Measurements from ENCODE around the gene NFIA.

Gene NFIA

DNA sequence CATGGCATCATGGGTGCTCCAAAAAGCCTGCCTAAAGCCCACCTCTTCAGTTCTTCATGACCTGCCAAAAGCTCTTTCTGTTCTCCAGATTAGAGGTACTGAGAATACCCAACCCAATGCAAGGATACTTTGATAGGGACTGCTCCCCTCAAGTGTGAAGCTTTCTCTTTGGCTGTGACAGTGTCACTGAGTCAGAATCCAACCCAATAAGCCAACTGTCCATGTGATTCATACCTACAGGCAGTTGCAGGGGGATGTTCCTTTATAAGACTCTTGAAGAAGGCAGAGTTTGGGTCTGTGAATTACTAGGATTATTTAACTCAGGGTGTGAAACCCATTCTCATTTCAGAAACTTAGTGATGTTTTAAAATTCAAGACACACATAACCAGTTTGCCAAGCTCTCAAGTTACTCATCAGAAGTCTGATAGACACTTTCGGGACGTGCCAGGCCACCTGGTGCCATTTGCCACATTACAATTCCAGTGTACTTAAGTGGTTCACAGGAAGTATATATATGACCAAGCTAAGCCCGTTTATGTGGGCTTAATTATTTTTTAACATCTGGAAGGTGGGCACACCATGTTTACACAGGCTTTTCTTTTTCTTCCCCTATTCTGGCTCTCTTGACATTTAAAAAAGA, 265.8 kb downstream of the NFIA start:
- DNase-seq: no peak

DNA sequence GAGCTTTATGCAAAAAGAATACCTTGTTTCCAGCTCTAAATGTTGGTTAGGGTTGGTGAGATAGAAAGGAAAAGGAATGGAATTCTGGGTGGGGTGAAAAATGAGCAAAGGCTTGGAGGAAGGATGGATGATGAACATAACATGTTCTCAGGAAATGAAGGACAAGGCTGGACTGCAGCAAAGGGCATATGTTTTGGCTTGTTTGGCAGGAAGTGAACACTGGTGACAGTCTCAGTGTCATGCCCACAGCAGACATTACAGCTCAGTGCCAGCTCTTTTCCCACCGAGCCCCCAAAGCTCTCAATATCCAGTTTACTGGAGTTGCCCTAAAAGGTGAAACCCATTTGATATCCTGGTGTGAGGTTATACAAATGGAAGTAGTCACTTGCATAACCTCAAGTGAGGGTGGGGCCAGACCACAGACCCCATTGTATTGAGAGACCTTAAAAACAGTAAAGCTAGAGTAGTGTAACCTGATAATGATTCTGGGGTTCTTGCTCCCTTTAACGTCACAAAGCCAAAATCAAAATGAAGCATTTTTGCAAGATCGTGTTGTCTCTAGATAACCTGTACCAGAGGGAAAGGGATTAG, 270.6 kb downstream of the NFIA start:
- DNase-seq: no peak

DNA sequence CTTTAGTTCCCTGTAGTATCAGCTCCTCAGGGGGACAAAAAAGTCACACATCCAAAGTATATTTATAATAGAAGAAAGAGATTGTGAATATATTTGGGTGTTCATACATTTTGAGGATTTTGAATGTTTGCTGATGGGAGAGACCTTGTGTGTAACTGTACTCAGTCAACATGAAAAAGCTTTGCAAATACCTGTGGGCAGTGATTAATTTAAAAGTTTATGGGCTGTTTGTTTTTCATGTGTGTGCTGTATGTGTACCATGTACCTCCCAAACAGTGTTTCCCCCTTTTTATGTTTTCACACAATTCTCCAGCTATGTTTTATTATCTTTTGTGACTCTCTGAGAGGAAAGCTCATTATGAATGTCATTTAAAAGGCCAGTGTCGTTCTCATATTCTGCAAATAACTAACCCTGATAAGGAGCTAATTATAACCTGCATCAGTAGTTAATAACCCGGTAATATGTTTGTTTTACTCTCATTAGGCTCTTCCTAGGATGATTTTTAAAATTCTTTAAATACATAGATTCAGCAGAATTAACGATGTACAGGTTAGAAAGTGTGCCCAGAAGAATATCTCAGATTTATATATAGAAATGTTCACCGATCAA, 271.5 kb downstream of the NFIA start:
- DNase-seq: no peak

DNA sequence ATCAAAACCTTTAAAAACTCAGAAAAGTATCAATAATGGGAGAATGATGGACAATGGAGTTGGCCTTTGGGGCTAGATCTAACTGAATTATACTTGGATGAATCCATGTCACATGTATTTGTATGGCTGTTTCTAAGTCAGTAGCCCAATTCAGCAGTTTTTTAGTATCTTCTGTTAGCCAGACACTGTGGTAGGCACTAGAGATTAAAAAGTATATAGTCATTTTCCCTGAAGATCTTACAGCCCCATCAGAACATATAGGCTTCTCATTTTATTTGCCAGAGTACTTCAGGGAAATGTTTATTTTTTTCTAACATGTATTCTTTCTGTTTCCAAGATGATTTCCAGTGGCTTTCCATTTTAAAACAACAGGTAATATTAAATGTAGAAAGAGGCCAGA, 273.7 kb downstream of the NFIA start:
- no peak for DNase-seq

DNA sequence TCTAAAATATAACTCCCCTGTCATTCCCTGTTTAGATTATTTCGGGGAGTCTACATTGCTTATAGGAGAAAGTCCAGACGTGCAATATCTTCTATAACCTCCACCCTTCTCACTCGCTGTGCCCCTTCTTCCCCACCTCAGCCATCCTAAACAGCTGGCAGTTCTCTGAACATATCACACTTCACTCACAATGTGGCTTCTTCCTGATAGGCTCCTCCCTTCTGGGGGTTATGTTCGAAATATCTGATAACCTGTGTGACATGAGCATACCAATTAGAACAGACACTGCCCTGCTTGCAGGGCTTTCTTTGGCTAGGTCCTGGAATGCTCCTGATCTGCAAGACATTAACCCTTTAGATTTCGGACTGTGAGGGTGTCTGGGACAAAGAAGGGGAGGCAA, 274.6 kb downstream of the NFIA start:
- DNase-seq: no peak

DNA sequence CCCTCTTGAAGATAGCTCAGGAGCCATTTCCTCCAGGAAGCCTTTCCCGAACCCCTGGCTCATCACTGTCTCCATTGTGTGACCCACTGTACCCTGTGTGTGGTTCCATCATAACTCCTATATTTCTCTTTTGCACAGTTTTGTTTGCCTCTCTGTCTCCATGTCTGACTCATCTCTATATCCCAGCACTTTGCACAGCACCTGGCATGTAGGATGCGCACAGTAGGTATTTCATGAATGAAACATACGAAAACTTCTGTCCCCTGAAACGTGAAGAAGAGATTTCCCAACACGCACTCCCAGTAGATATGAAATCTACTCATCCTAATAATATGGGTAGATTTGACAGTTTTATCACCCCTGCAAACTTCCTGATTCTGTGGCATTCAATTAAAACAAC, 275.2 kb downstream of the NFIA start:
- DNase-seq: no peak

DNA sequence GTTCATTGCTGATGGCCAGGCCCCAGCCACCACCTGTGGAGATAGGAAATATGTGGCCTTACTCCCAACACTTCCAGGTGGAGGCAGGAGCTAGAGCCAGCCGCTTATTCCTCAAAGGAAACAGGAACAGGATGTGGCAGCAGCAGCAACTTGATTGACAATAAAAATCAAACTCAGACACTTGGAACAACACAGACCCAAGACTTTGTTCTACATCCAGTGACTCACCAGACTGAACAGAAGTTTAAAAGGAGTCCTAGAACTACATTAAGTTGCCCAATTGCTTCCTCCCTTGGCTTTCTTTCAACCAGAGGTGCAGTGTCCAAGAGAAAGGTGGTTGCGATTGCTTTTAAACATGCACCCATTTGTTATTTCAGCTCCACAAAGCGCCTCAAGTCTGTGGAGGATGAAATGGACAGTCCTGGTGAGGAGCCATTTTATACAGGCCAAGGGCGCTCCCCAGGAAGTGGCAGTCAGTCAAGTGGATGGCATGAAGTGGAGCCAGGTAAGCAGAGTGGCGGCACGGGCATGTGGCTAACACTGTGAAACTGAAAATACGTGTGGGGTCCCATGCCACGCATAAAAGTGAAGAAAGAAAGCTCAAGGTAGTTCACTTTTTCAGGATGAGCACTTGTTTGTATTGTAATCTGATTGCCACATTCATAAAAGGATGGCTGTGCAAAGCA, 276.6 kb downstream of the NFIA start:
- DNase-seq: no peak

DNA sequence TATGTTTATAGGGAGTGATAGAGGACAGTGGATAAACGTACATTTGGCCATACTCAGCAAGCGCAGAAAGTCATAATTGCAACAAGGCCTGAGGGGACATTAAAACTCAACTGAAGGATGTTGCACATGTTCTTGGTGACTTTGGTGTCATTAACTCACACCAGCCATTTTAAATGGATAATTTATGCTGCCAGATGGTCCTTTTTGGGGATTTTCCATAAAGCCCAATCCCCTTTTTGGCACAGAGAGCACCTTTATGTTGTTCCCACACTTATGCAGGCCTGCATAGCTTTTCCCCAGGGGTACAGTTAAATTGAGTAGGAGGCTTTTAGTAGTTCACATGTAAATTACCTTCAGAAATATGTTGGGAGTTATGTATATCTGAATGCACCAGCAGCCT, 279.6 kb downstream of the NFIA start:
- no peak for DNase-seq

DNA sequence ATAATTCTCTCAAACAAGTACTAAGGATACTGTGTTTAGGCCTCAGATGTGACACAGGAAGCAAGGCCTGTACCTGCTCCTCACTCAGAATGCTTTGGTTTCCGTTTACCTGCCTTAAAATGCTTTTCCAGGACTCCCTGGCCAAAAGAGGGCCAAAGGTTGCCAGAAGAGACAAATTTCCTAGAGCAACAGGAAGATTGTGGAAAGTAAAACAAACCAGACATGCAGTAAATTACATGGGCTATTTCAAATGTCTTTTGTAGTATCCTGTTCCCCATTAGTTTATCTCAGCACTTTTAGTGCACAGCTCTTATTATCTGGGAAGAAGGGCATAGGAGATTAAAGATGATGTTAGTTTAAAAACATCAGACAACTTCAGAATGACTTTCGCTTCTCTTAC, 280.0 kb downstream of the NFIA start:
- DNase-seq: no peak

DNA sequence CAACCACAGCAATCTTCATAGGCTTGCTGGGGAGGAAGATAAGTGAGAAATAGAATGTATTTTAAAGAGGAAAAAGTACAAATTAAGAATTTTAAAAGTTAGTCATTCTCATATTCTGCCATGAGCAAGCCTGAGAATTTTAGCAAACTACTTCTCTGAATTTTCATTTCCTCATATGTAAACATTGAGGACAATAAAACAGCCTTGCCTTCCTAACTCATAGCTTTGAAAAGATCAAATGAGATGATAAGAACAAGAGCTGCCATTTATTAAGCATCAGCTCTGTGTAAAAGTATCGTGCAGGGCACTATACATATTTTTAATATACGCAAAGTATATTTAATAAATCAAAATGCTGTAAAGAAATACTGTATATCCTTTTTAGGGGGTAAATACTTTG, 286.0 kb downstream of the NFIA start:
- DNase-seq: no peak

DNA sequence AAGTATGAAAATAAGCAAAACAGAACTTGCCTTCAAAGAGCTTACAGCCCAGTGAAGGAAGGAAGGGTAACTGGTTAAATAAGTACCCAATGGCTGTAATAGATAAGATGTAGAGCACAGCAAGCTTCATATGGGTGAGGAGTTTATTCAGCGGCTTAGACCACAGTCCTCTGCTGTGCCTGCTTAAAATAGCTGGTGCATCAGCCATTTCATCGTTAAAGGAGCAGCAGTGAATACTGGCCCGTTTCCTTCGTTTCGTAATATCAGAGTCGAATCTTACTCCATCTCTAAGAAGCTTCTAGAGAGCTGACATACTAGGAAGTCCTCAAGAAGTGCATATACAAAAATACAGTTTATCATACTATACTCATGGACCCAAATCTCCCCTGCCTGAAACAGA, 286.5 kb downstream of the NFIA start:
- no peak for DNase-seq

DNA sequence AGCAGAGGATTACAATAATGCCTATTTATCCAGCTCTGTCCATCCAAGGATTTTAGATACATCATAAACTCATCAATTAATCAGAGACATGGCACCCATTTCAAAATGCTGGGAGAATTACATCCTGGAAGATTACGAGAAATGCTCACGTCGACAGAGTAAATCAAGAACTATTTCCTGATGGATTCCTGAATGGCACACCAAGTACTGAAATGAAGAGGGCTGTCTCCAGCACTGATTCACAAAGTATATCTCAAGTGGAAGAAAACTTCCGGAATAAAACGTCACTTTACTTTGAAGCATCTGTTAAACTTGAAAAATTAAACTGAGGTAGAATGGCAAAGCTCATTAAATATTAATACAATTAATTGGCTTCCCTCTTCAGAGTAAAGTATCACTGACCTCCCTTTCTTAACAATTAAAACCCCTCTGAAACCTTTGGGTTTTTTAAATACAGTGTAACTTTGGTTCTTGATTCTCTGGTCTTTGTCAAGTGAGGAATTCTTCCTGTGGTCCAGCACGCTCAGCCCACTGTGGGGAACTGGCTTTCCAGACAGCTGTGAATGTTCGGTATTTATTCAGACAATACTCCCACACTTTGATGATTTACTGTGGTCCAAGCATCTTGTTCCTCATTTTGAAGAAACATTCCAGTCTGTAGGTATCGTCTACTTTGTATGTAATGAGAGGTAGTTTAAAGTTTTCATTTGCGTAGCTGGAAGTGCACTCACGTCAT, 288.0 kb downstream of the NFIA start:
- DNase-seq: no peak

DNA sequence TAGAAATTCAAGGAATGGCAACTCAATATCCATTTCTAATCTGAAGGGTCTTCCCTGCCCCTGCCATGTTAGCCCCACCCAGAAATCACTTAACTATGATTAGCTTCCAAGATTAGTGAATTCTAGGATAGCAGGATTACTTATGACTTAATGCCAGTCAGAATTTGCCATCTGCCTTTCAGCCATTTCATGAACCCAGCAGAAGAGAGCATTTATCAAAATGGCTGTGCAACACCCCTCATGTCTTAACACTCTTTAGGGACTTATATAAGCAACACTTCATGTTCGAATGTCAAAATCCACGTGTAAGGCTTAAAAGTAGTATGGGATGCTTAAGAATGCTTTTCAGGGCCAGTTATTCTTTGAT, 288.5 kb downstream of the NFIA start:
- DNase-seq: no peak

DNA sequence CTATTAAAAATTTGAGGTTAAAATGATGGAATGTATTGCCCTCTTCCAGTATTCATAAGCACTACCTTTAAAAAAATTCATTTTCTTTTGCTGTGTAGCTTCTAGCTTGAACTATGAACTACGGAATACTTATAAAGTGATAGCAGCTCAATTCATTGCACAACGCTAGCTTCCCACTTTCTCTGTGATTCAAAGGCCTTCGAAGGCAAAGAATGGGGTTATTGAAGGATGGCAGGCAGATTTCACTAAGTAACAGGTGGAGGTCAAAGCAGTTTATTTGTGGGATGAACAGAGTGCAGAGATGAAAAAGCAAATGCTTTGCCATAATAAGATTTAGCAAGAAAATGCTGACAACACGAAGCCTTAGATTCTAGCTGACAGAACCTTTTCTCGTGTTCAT, 290.6 kb downstream of the NFIA start:
- no peak for DNase-seq

DNA sequence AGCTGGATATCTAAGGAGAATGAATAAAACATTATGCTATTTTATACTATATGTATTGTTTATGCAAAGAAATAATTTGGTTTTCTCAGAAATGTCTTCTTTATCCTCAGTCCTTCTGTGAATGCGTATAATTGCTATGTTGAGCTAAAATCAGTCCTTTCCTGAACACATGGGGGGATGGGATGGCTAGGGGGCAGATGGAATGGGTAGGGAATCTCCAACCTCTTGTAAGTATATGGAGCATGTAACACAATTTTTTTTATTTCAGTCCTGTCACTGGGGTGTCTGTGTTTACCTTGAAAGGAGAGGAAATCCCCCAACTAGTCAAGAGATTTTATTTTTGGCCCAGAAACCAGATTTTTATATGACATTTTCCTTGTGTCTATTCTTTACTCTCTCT, 291.8 kb downstream of the NFIA start:
- no peak for DNase-seq

DNA sequence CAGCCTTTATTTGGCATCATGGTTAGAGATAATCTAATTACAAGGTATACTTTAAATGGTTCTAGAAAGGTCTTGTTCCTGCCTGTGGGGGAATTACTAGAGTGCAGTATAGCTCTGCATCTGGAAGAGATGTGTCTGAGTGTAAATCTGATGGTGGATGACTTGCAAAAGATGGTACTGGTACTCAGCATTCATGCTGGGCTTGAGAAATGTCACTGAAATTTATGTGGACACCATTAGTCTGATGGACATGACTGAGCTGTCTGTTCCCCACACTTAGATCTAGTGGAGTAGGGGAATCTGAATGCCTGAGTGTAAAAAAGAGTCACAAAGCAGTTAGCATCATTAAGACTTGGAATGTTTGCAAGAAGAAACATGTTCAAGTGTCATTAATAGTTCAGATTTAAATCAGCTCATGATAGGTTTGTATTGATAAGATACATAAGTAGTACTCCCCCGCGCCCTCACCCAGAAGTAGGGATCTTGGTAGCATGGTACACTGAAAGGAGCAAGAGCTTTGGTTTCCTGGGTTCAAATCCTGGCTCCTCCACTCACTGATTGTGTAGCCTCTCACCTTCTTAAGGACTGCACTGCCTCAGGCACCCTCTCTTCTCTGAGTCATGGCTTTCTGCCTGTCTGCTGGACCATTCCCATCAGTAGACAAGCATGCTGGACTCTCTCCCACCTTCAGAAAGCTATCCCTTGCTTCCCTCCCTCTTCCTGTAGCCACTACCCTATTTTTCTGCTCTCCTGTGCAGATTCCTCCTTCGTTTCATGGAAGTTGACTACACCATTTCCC, 292.9 kb downstream of the NFIA start:
- DNase-seq: no peak

DNA sequence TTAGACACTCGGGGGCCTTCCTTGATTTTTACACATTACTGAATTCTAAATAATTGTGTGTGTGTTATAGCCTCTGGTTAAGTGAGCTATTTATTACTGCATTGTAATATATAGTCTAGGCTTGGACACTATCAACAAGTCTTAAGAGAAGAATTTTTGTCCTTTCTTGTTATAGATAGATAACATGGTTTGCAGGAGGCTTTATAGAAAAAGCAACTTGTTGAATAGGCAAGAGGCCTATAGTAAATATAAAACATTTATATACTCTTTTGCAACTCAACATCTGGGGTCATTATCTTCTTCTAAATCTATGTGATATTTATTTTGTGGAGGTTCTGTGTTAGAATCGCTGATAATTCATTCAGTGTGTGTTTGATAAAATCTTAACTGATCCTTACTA, 293.8 kb downstream of the NFIA start:
- DNase-seq: no peak

DNA sequence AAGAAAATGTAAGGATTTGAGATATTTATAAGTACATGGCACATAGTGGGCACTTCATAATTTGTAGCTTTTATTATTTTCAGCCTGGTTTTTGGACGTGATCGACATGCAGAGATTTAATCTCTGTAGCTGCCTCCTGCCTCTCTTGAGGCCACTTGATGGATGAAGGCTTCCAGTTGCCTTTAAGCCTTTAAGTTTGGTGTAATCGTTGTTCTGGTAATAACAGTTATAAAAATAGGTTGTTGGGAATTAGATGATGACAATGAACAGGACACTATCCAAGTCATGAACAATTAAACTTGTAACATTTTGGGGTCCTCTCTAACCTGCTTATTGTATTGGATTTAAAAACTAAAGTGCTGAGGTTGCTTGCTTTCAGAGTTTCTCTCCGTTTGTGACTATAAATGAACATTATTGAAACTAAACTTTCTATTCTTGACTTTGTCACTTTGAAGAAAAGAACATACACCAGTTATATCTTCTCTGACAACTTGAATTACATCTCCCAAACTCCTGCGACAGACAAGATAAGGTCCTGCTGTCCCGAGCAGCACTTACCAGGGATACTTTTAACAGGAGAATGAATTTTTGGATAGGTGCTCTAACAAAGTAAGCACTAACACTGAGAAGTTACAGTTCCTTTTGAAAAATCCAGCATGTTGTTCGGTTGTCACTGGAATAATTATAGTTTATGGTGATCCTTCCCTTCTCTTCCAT, 295.0 kb downstream of the NFIA start:
- DNase-seq: no peak

DNA sequence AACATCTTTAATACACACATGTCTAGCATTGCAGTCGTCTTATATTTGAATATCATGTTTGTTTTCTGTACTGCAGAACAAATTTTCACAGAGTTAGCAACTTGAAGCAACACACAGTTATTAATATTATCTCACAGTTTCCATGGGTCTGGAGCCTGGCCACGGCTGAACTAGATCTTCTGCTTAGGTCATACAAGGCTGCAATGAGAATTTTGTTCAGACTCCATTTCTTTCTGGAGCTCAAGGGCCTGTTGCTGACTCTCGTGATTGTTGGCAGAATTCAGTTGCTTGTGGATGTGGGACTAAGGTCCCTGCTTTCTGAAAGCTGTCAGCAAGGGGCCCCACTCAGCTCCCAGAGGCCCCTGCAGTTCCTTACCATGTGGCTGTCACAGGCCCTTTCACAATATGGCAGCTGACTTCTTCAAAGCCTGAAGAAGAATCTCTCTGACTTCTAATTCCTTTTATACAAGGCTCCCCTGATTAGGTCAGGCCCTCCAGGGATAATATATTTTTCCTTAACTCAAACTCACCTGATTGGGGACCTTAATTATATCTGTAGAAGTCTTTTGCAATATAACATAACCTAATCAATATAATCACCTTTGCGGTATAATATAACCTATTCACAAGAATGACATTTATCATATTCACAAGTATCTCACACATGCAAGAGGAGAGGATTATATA, 296.3 kb downstream of the NFIA start:
- no peak for DNase-seq

DNA sequence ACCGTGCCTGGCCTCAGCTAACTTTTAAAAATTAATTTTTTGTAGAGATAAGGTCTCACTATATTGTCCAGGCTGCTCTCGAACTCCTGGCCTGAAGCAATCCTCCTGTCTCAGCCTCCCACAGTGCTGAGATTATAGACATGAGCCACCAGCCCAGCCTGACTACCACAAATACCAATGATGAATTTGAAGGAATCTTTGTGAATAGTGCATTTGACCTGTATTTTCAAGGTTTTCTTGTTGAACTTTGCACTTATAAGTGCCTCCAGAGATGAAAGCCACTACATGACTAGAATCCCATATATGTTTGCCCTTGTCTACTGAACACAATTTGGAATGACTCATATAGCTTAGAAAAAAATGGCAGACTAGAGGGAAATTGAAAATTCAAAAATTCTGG, 297.3 kb downstream of the NFIA start:
- DNase-seq: no peak

DNA sequence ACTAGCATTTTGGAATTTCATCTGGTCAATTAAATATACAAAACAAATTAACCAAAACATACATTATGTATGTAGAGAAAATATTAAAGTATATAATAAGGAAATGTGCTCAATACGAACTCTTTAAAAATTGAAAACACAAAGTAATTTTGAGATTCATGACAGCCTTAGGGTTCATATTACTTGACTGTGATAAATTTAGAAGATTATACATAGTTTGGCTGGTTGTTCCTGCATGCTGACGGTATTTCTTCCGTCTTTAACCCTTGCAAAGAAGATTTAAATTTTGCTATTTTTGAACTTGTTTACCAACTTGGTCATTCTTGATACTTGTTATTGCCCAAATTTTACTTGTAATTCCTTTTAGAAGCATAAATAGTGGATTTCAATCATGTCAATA, 298.2 kb downstream of the NFIA start:
- no peak for DNase-seq

Data from cerebellar nuclear complex (tissue), 1 donor.